IPS DF 6.9 (cell line): Measurements from ENCODE around the gene CALML4.

Experiments used
- DNase-seq: peaks from one replicate; pipeline ENCODE4 v3.0.0-alpha.2; 2013; ENCODE audit warnings: low read depth, low spot score
- H3K27ac ChIP-seq: one replicate; pipeline ENCODE4 v1.5.1; 2013; ENCODE audit warnings: low read length, control low read depth
- H3K27me3 ChIP-seq: 2 replicates; pipeline ENCODE4 v1.6.1; 2013; ENCODE audit warnings: mild to moderate bottlenecking, low read length; ENCODE audit not compliant: control insufficient read depth, insufficient read depth
- H3K36me3 ChIP-seq: 2 replicates; pipeline ENCODE4 v1.6.1; 2013; ENCODE audit warnings: low read length; ENCODE audit not compliant: control insufficient read depth, insufficient read depth
- H3K4me1 ChIP-seq: 2 replicates; pipeline ENCODE4 v1.6.1; 2013; ENCODE audit warnings: low read length; ENCODE audit not compliant: control insufficient read depth, insufficient read depth
- H3K4me3 ChIP-seq: 2 replicates; pipeline ENCODE4 v1.5.1; 2013; ENCODE audit warnings: mild to moderate bottlenecking, low read length
- H3K9me3 ChIP-seq: 2 replicates; pipeline ENCODE4 v1.6.1; 2013; ENCODE audit warnings: low read length, inconsistent platforms; ENCODE audit not compliant: control insufficient read depth, insufficient read depth
- WGBS: extraction: QIAGEN DNeasy Blood & Tissue Kit; methylation state at CpG from one replicate; pipeline ENCODE4 v1.1.7; 2013; ENCODE audit warnings: mixed read lengths, missing lambda C conversion rate; ENCODE audit not compliant: insufficient read length, insufficient coverage; 5-methylcytosine and 5-hydroxymethylcytosine counted together

Gene CALML4

DNA sequence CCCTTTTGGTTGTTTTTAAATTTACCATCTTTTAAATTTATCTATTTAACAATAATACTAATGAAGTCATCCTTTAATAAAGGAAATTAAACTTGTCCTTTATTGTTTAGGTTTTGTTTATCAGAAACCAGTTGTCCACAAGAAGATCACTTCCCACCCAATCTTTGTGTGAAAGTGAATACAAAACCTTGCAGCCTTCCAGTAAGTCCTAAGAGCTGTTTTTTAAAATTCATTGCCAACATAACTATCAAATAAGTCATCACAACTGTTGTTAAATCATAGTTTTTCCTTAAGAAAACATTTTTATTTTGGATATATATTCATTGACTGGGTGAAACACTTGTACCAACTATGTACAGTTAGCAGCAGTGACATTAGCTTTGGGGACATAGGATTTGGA lies 59.4 kb downstream of the CALML4 start:
- Histone ChIP-seq H3K4me3 (no peak overlapping the region), H3K4me1 (no peaks in the 10 kb centered on the region), H3K27me3 (no peaks in the 10 kb centered on the region), H3K27ac (no peak overlapping the region), H3K36me3 (no peaks in the 10 kb centered on the region), H3K9me3 (no peaks in the 10 kb centered on the region)
- DNase-seq = no peak

- no peak overlapping the region for H3K4me3 ChIP-seq
- no CpG with 5 or more reads among the region's 1 CpG for WGBS
Observed at GRCh38 chr15:68143785-68144184, 61.3 kb downstream of the CALML4 start.

DNA sequence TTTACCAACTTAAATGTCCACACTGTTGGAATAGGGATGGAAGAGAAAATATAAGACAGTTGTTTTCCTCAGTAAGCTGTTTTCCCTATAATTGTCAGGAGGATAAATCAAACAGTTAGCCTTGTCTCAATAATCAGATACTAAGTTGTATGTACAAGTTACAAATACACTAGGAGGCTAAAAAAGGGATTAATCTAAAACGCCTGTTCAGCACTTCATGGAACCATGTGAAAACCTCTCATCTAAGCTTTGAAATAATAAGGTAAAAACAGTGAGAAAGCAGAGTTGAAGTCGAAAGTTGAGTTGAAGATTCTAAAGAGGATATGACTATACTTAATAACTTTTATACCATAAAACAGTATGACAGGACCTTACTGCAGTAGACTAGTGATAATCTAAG lies 62.0 kb downstream of the CALML4 start:
- Histone ChIP-seq H3K27ac (no peak overlapping the region), H3K9me3 (no peaks in the 10 kb centered on the region), H3K4me3 (no peak overlapping the region), H3K27me3 (no peaks in the 10 kb centered on the region), H3K4me1 (no peaks in the 10 kb centered on the region), H3K36me3 (no peaks in the 10 kb centered on the region)
- WGBS = no CpG with 5 or more reads among the region's 2 CpGs
- DNase-seq = no peak

More at GRCh38 chr15:68143785-68144184, 61.3 kb downstream of the CALML4 start:
- H3K36me3 ChIP-seq = no peaks in the 10 kb centered on the region
- H3K27me3 ChIP-seq = no peaks in the 10 kb centered on the region
- no peak overlapping the region for H3K27ac ChIP-seq
- no peaks in the 10 kb centered on the region for H3K4me1 ChIP-seq
- H3K9me3 ChIP-seq = no peaks in the 10 kb centered on the region
- no peak for DNase-seq
